A673 (cell line): ENCODE measurements around the gene NPR2. TPM values are rescaled to one million over a fixed set of nuclear protein-coding genes. Genes with fewer than 3 reads are reported as not detected.

ENCODE experiments used
- BruUV-seq: library from RNA; stranded (reverse); fragments of 400-500 nt; replicated peaks from 2 replicates; lab custom pipeline; 2021; lab: Mats Ljungman, UMichigan
- CTCF ChIA-PET: fragments of 300-600 bp; sonication (Branson Sonifier 250); formaldehyde crosslinking; loops from one replicate; lab custom pipeline; 2022; ENCODE audit warnings: antibody characterized with exemption; lab: Charles Lee
- POLR2A ChIA-PET: fragments of 300-600 bp; sonication (Branson Sonifier 250); formaldehyde crosslinking; loops from one replicate; lab custom pipeline; 2022; ENCODE audit warnings: antibody characterized with exemption; ENCODE audit not compliant: low non-redundant PET; lab: Charles Lee
- DNase-seq: peaks from one replicate; pipeline ENCODE4 v3.0.0-alpha.2; 2015; ENCODE audit warnings: low spot score
- H3K27ac ChIP-seq: fragments of 200-600 bp; sonication (generic); 2 replicates; pipeline ENCODE4 v1.5.1; 2016; ENCODE audit warnings: mixed run types, low read depth, mild to moderate bottlenecking, mixed read lengths, antibody characterized with exemption, low read length; ENCODE audit not compliant: poor library complexity, severe bottlenecking
- H3K27me3 ChIP-seq: fragments of 200-600 bp; sonication (generic); replicated peaks from 2 replicates; pipeline ENCODE4 v1.6.1; 2017; ENCODE audit warnings: mixed run types, low read depth, mild to moderate bottlenecking, mixed read lengths, antibody characterized with exemption, low read length; ENCODE audit not compliant: insufficient read depth, poor library complexity
- H3K36me3 ChIP-seq: fragments of 200-600 bp; sonication (generic); 2 replicates; pipeline ENCODE4 v1.6.1; 2016; ENCODE audit warnings: mixed run types, mild to moderate bottlenecking, mixed read lengths, antibody characterized with exemption, low read length; ENCODE audit not compliant: insufficient read depth, poor library complexity, severe bottlenecking
- H3K4me1 ChIP-seq: fragments of 200-600 bp; sonication (generic); 2 replicates; pipeline ENCODE4 v1.6.1; 2017; ENCODE audit warnings: mixed run types, mild to moderate bottlenecking, mixed read lengths, antibody characterized with exemption, low read length; ENCODE audit not compliant: insufficient read depth, poor library complexity, severe bottlenecking
- H3K4me3 ChIP-seq: fragments of 200-600 bp; sonication (generic); 2 replicates; pipeline ENCODE4 v1.5.1; 2016; ENCODE audit warnings: low read depth, mixed run types, mild to moderate bottlenecking, mixed read lengths, low read length; ENCODE audit not compliant: poor library complexity, severe bottlenecking
- H3K9me3 ChIP-seq: fragments of 200-600 bp; sonication (generic); 2 replicates; pipeline ENCODE4 v1.6.1; 2016; ENCODE audit warnings: mixed run types, low read depth, mild to moderate bottlenecking, mixed read lengths, antibody characterized with exemption, low read length; ENCODE audit not compliant: poor library complexity, severe bottlenecking
- EZH2 ChIP-seq: fragments of 200-600 bp; sonication (generic); IDR thresholded peaks from 2 replicates; pipeline ENCODE4 v1.6.1; 2017; ENCODE audit warnings: borderline replicate concordance, low read depth, mild to moderate bottlenecking, mixed read lengths, antibody characterized with exemption, low read length; ENCODE audit not compliant: poor library complexity, severe bottlenecking
- intact Hi-C: fragments of 100-400 bp; cut with micrococcal nuclease; formaldehyde crosslinking; loops from one replicate; pipeline ENCODE4 v1.10.0; 2022; ENCODE audit not compliant: unreplicated experiment
- total RNA-seq: library from RNA; stranded (reverse); gene quantifications from 2 replicates; pipeline ENCODE4 v1.2.3, GENCODE V29; 2021
- TF ChIP-seq, protein P1 (sequence below): fragments of 300-800, 200-600 bp; sonication (generic); conservative IDR thresholded peaks from 2 replicates; pipeline ENCODE4 v1.5.1; 2017; ENCODE audit warnings: low read depth, mild to moderate bottlenecking, antibody characterized with exemption, low read length, moderate library complexity, mixed read lengths

NPR2 gene
- total RNA-seq, 1 experiment from 2014 or later = 9.1 TPM

DNA sequence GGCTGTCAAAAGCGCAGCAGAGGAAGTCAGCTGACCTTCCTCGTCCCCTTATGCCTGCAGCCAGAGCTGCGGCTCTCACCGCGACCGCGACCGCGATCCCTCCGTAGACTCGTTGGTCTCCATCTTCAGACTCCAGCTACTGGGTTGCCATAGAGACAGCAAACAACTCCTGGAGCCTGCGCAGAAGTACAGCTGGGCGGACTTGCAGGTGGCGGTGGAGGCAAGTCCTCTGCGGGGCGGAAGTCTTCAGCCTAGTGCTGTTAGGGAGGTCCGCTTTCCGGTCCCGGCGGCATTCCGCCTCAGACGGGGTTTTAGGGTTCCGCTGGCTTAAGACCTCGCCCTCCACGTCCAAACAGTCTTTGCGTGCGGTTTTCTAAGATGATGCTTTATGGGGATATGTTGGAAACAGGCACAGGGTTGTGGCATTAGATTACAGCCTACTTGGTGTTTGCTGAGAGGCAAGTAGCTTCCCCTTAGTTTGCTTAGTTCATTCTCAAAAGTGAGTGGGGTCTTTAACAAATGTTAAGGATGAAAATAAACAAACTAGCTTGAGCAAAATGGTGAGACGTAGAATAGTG lies 20.7 kb downstream of the NPR2 start, which contains the start of gene SPAG8:
Gene SPAG8, minus strand, starts transcription at position 238 of the 578 bp plus-strand sequence. Its CDS starts 115 bp downstream, at position 123.
- ChIA-PET CTCF (interaction anchor here (0.7 kb wide), 1 partner anchor 166 kb away, joined by 3 read pairs; no protein-coding TSS in a partner anchor), POLR2A (no interaction called here)
- H3K4me3 ChIP-seq = peak within 1 kb of the TSS; percentile 47
- TF ChIP-seq, protein P1, sequence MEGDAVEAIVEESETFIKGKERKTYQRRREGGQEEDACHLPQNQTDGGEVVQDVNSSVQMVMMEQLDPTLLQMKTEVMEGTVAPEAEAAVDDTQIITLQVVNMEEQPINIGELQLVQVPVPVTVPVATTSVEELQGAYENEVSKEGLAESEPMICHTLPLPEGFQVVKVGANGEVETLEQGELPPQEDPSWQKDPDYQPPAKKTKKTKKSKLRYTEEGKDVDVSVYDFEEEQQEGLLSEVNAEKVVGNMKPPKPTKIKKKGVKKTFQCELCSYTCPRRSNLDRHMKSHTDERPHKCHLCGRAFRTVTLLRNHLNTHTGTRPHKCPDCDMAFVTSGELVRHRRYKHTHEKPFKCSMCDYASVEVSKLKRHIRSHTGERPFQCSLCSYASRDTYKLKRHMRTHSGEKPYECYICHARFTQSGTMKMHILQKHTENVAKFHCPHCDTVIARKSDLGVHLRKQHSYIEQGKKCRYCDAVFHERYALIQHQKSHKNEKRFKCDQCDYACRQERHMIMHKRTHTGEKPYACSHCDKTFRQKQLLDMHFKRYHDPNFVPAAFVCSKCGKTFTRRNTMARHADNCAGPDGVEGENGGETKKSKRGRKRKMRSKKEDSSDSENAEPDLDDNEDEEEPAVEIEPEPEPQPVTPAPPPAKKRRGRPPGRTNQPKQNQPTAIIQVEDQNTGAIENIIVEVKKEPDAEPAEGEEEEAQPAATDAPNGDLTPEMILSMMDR = no peak
- no peak for TF ChIP-seq EZH2
- intact Hi-C loops = loop anchor here (5.0 to 10.0 kb wide), 4 partner anchors 55 to 207 kb away; partner anchors contain the start of genes CCDC107, CREB3, RMRP and TESK1
- H3K4me1 ChIP-seq = peaks cover 13% of the 10 kb centered on the region
- H3K27ac ChIP-seq = peak within 1 kb of the TSS; percentile 39
- peak; percentile 97 for DNase-seq
- H3K9me3 ChIP-seq = no peaks in the 10 kb centered on the region
- H3K36me3 ChIP-seq = no peaks in the 10 kb centered on the region
- no TSS peak for BruUV-seq
- no peaks in the 10 kb centered on the region for H3K27me3 ChIP-seq

DNA sequence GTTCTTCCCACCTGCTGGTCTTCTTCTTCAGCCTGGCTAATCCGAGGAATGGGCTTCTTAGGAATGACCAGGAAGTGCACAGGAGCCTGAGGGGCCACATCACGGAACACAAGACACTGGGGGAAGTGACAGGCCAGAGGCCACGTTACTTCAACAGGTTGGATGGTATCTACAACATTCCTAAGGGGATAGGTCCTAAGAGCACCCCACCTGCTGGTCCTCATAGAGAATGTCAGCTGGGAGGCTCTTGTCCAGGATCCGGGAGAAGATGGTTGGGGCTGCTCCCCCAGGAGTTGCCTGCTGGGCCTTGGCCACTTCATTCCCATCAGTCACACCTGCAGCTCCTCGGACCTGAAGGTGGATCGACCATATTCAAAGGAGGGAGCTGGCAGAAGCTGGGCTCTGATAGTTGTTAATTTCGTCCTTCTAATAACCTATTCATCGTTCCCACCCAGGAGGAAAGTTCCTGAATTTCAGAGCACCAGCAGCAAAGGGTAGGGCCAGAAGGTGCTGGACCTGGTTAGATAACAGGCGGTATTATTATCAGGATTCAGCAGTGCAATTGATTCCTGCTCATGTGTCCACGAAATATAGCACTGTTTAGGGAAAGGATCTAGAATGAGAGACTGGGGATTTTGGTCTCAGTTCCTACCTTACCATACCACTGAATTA lies 22.2 kb downstream of the NPR2 start:
- H3K36me3 ChIP-seq = no peaks in the 10 kb centered on the region
- TF ChIP-seq, protein P1 = peak; percentile 51
- TF ChIP-seq EZH2 = no peak
- TSS peak; percentile 81 for BruUV-seq
- H3K27me3 ChIP-seq = no peaks in the 10 kb centered on the region
- peak overlapping the region; percentile 75 for H3K4me3 ChIP-seq
- H3K27ac ChIP-seq = peak overlapping the region; percentile 90
- ChIA-PET CTCF (interaction anchor here (1.4 kb wide), 1 partner anchor 69 kb away, joined by 3 read pairs; no protein-coding TSS in a partner anchor), POLR2A (no interaction called here)
- intact Hi-C loops = loop anchor here (5.0 to 10.0 kb wide), 4 partner anchors 56 to 209 kb away; partner anchors contain the start of genes CCDC107, CREB3, RMRP and TESK1
- H3K9me3 ChIP-seq = no peaks in the 10 kb centered on the region
- peaks cover 13% of the 10 kb centered on the region for H3K4me1 ChIP-seq
- DNase-seq = peak; percentile 48

DNA sequence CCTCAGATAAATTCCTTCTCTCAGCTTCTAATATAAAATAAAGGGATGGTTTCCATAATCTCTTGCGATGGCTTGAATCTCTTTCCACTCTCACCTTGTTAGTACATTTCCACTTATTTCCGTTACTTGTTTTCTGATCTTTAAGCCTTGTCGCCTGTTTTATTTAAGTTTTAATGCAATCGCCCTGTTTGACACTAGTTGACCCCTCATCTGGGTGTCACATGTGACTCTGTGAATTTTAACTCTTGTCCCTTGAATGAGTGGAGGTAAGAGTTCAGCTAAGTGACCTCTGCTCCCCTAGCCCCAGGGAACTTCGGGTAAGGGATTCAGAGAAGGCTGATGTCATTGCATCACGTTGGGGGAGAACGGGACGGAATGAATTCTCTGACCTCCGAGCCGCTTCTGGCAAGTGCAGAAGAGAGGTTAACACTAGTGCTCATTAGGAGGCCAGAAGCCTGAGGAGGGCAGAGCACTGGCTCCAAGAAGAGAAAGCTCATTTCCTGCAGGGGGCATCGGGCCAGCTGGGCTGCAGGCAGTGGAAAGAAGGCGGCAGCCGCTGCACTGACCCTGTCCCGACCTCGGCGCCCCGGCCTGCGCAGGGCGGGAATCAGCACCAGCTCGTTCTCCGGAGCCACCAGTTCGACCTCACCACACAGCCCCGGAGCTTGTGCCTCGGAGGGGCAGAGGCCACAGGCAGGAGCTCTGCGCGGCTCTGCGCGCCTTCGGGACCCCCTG lies 22.9 kb downstream of the NPR2 start:
- ChIA-PET CTCF (interaction anchor here (1.4 kb wide), 1 partner anchor 68 kb away, joined by 3 read pairs; no protein-coding TSS in a partner anchor), POLR2A (interaction anchor here (0.5 kb wide), 1 partner anchor 57 kb away, joined by 8 read pairs; no protein-coding TSS in a partner anchor)

More for the DNA sequence above, 22.9 kb downstream of the NPR2 start:
- peak; percentile 41 for DNase-seq
- H3K4me1 ChIP-seq = peaks cover 13% of the 10 kb centered on the region
- peak overlapping the region; percentile 90 for H3K27ac ChIP-seq
- BruUV-seq = no TSS peak
- H3K36me3 ChIP-seq = no peaks in the 10 kb centered on the region
- H3K9me3 ChIP-seq = no peaks in the 10 kb centered on the region
- peak overlapping the region; percentile 75 for H3K4me3 ChIP-seq
- TF ChIP-seq, protein P1 = 0 out of 2 replicates have a peak, but pooled peaks have one; percentile 10
- TF ChIP-seq EZH2 = no peak
- no peaks in the 10 kb centered on the region for H3K27me3 ChIP-seq
- intact Hi-C loops = loop anchor here (5.0 to 10.0 kb wide), 4 partner anchors 57 to 209 kb away; partner anchors contain the start of genes CCDC107, CREB3, RMRP and TESK1
